K562 (cell line): ENCODE results near the gene PCNX3. TPM values are rescaled to one million over a fixed set of nuclear protein-coding genes. Genes with fewer than 3 reads are reported as not detected.

Experiments
- CBFA2T3 ChIP-seq: fragments of 450-650 bp; IDR thresholded peaks from 2 replicates; pipeline ENCODE4 v1.6.1; 2017
- CBX8 ChIP-seq: fragments of 200-600 bp; sonication (generic); IDR thresholded peaks from 2 replicates; pipeline ENCODE4 v1.6.1; 2012; ENCODE audit warnings: borderline replicate concordance, mixed run types, low read depth, mild to moderate bottlenecking, moderate library complexity, mixed read lengths, low read length, control low read depth, inconsistent platforms; ENCODE audit not compliant: poor library complexity, severe bottlenecking; ENCODE audit errors: extremely low read depth
- CC2D1A ChIP-seq: fragments of 450-650 bp; IDR thresholded peaks from 2 replicates; pipeline ENCODE4 v1.6.1; 2017; ENCODE audit warnings: mild to moderate bottlenecking
- EZH2 ChIP-seq: IDR thresholded peaks from 2 replicates; pipeline ENCODE4 v1.6.1; 2012; ENCODE audit warnings: low read depth, mild to moderate bottlenecking, inconsistent platforms, low read length, borderline replicate concordance
- HDAC3 ChIP-seq: fragments of 450-650 bp; IDR thresholded peaks from 2 replicates; pipeline ENCODE4 v1.6.1; 2018; ENCODE audit warnings: borderline replicate concordance, mild to moderate bottlenecking, moderate library complexity; ENCODE audit not compliant: partially characterized antibody
- LEF1 ChIP-seq: fragments of 450-650 bp; IDR thresholded peaks from 2 replicates; pipeline ENCODE4 v1.6.1; 2016; ENCODE audit warnings: mild to moderate bottlenecking
- MYNN ChIP-seq, 2 experiments: sonication (generic); formaldehyde crosslinking in 1 of 2; IDR thresholded peaks; 2 replicates each; pipeline versions ENCODE4 v1.5.0 to v1.6.1; 2016 to 2020; ENCODE audit warnings: antibody characterized with exemption in 1 of 2, missing genetic modification reagents in 1 of 2
- NUFIP1 ChIP-seq: fragments of 450-650 bp; IDR thresholded peaks from 2 replicates; pipeline ENCODE4 v1.6.1; 2018; ENCODE audit not compliant: partially characterized antibody
- RBM17 ChIP-seq: fragments of 200-400 bp; formaldehyde crosslinking; IDR thresholded peaks from 2 replicates; pipeline ENCODE4 v1.6.1; 2017; ENCODE audit warnings: low read depth, mild to moderate bottlenecking, low read length, borderline replicate concordance
- SOX6 ChIP-seq: fragments of 450-650 bp; IDR thresholded peaks from 2 replicates; pipeline ENCODE4 v1.6.1; 2014; ENCODE audit warnings: mild to moderate bottlenecking
- SRSF3 ChIP-seq: fragments of 200-400 bp; formaldehyde crosslinking; IDR thresholded peaks from 2 replicates; pipeline ENCODE4 v1.6.1; 2016; ENCODE audit warnings: mild to moderate bottlenecking, low read length, moderate library complexity; ENCODE audit not compliant: insufficient read depth
- TFAM ChIP-seq: fragments of 250-450 bp; sonication (Bioruptor Pico); conservative IDR thresholded peaks from 2 replicates; pipeline ENCODE4 v1.5.0; 2021; ENCODE audit warnings: mild to moderate bottlenecking, moderate library complexity
- THRAP3 ChIP-seq: fragments of 450-650 bp; IDR thresholded peaks from 2 replicates; pipeline ENCODE4 v1.6.1; 2016; ENCODE audit warnings: mild to moderate bottlenecking, inconsistent platforms, borderline replicate concordance
- ZNF121 ChIP-seq: sonication (generic); formaldehyde crosslinking; conservative IDR thresholded peaks from 2 replicates; pipeline ENCODE4 v1.8.0; 2022; ENCODE audit warnings: missing genetic modification reagents
- ZNF197 ChIP-seq: fragments of 200-800 bp; sonication (Bioruptor generic); IDR thresholded peaks from 2 replicates; pipeline ENCODE4 v1.6.1; 2016; ENCODE audit warnings: low read depth, missing genetic modification characterization, missing compliant biosample characterization
- ZNF408 ChIP-seq: fragments of 250-450 bp; sonication (Bioruptor Pico); IDR thresholded peaks from 2 replicates; pipeline ENCODE4 v1.4.0; 2020; ENCODE audit warnings: low read depth, mild to moderate bottlenecking, moderate library complexity
- ZNF436 ChIP-seq: fragments of 250-450, 450-650 bp; sonication (Bioruptor Pico); formaldehyde crosslinking; IDR thresholded peaks from 2 replicates; pipeline ENCODE4 v1.7.0; 2020; ENCODE audit warnings: mild to moderate bottlenecking
- ZNF76 ChIP-seq: fragments of 250-450 bp; sonication (Bioruptor Pico); IDR thresholded peaks from 2 replicates; pipeline ENCODE4 v1.4.0; 2020; ENCODE audit warnings: mild to moderate bottlenecking, moderate library complexity, borderline replicate concordance
- polyA plus RNA-seq, 8 experiments: library from polyadenylated mRNA; depleted of rRNA in 4 of 8; stranded (reverse) in 5 of 8; unstranded in 3 of 8; fragments of >200 nt; fragmentation: Nextera tagmentation in 2 of 8; fragmentation: Illumina TruSeq in 1 of 8; extraction: Ambion mirVana in 2 of 8; extraction: Trizol in 1 of 8; gene quantifications; 2 replicates each; pipeline versions ENCODE4 v1.2.1 to v1.2.3, GENCODE V29; 2011 to 2014; ENCODE audit warnings: inconsistent platforms in 1 of 8, missing spikeins in 1 of 8
- total RNA-seq, 7 experiments: library from RNA; depleted of rRNA in 6 of 7; stranded (reverse); fragments of >200 nt in 6 of 7; fragmentation: Illumina TruSeq in 2 of 7; extraction: Trizol in 2 of 7; gene quantifications; 2 replicates each; pipeline versions ENCODE4 v1.2.1 to v1.2.3, GENCODE V29; 2011 to 2021; ENCODE audit warnings: low replicate concordance in 1 of 7
- TF ChIP-seq, protein P1 (sequence below): fragments of 250-450 bp; sonication (Bioruptor Pico); IDR thresholded peaks from 2 replicates; pipeline ENCODE4 v1.8.0; 2021; ENCODE audit warnings: mild to moderate bottlenecking, moderate library complexity
- TF ChIP-seq, protein P2 (sequence below): fragments of 450-650 bp; IDR thresholded peaks from 2 replicates; pipeline ENCODE4 v1.6.1; 2017; ENCODE audit warnings: mild to moderate bottlenecking, moderate library complexity
- TF ChIP-seq, protein P3 (sequence below): sonication (generic); formaldehyde crosslinking; IDR thresholded peaks from 2 replicates; pipeline ENCODE4 v1.5.0; 2020; ENCODE audit warnings: missing genetic modification reagents
- TF ChIP-seq, protein P4 (sequence below): IDR thresholded peaks from 2 replicates; pipeline ENCODE4 v1.6.1; 2016; ENCODE audit warnings: missing genetic modification characterization, missing compliant biosample characterization

PCNX3 gene
- total and polyA plus RNA-seq, 9 of the 15 experiments (the other 6 are each of a cell fraction or from before 2014, with no cell fraction given): 0.11 to 47.8 (median 12.8) TPM

DNA sequence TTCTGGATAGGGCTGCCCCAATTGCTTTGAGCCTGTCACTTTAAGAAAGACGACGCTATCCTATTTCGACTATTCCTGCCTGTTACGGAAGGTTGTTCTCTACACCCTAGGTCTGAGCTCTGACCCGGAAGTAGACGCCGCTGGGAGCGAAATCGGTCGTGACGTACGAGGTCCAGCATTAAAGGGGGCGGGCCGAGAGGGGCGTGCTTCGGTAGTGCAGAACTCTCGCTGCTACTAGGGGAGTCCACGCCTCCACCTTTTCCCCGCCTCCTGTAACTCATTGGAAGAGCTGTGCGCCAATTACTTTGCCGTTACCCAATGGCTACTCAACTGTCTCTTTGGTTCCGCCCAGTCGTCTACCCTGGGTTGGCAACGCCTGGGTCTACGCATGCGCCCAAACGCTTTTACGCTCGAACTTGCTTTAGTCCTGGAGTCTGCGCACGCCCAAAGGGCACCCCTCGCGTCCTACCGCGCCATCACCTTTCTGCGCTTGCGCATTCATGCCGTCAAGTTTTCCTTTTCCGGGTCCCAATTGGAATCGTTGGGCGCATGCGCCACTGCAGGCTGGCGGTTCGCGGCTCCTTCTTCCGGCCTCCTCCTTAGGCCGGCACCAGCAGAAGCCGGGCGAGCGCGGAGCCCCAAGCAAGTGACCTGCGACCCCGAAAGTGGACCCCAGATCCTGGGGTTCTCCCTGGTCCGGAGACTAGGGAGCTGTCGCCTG, at the start of gene PCNX3 (continued):
- TF ChIP-seq THRAP3 (no peak), MYNN (IDR thresholded peaks at IDR 0.05) (no peak), MYNN (CRISPR knock-in tag; IDR thresholded peaks at IDR 0.05) (no peak), TFAM (no peak), CBX8 (no peak), SRSF3 (no peak), HDAC3 (no peak), ZNF408 (CRISPR knock-in tag) (no peak), CBFA2T3 (no peak), RBM17 (no peak), CC2D1A (no peak), ZNF436 (no peak), SOX6 (no peak; the same call in 1 of the 2 replicates), ZNF76 (CRISPR knock-in tag) (no peak), LEF1 (no peak), ZNF121 (CRISPR knock-in tag) (no peak), EZH2 (no peak), ZNF197 (CRISPR knock-in tag) (no peak), NUFIP1 (no peak)
- TF ChIP-seq, protein P1, sequence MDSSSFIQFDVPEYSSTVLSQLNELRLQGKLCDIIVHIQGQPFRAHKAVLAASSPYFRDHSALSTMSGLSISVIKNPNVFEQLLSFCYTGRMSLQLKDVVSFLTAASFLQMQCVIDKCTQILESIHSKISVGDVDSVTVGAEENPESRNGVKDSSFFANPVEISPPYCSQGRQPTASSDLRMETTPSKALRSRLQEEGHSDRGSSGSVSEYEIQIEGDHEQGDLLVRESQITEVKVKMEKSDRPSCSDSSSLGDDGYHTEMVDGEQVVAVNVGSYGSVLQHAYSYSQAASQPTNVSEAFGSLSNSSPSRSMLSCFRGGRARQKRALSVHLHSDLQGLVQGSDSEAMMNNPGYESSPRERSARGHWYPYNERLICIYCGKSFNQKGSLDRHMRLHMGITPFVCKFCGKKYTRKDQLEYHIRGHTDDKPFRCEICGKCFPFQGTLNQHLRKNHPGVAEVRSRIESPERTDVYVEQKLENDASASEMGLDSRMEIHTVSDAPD (CRISPR knock-in tag): no peak
- TF ChIP-seq, protein P2, sequence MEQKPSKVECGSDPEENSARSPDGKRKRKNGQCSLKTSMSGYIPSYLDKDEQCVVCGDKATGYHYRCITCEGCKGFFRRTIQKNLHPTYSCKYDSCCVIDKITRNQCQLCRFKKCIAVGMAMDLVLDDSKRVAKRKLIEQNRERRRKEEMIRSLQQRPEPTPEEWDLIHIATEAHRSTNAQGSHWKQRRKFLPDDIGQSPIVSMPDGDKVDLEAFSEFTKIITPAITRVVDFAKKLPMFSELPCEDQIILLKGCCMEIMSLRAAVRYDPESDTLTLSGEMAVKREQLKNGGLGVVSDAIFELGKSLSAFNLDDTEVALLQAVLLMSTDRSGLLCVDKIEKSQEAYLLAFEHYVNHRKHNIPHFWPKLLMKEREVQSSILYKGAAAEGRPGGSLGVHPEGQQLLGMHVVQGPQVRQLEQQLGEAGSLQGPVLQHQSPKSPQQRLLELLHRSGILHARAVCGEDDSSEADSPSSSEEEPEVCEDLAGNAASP: no peak
- TF ChIP-seq, protein P3, sequence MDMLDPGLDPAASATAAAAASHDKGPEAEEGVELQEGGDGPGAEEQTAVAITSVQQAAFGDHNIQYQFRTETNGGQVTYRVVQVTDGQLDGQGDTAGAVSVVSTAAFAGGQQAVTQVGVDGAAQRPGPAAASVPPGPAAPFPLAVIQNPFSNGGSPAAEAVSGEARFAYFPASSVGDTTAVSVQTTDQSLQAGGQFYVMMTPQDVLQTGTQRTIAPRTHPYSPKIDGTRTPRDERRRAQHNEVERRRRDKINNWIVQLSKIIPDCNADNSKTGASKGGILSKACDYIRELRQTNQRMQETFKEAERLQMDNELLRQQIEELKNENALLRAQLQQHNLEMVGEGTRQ (CRISPR knock-in tag): no peak
- TF ChIP-seq, protein P4, sequence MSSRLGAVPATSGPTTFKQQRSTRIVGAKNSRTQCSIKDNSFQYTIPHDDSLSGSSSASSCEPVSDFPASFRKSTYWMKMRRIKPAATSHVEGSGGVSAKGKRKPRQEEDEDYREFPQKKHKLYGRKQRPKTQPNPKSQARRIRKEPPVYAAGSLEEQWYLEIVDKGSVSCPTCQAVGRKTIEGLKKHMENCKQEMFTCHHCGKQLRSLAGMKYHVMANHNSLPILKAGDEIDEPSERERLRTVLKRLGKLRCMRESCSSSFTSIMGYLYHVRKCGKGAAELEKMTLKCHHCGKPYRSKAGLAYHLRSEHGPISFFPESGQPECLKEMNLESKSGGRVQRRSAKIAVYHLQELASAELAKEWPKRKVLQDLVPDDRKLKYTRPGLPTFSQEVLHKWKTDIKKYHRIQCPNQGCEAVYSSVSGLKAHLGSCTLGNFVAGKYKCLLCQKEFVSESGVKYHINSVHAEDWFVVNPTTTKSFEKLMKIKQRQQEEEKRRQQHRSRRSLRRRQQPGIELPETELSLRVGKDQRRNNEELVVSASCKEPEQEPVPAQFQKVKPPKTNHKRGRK: no peak
